H1 (cell line): ENCODE measurements around the gene PCDHA9. TPM values are rescaled to one million over a fixed set of nuclear protein-coding genes. Genes with fewer than 3 reads are reported as not detected.
A peak's percentile ranks its signal among the peaks of the same experiment; 100 is the strongest.

Experiments
- CTCF ChIA-PET: fragments of 300-600 bp; sonication (Branson Sonifier 250); formaldehyde crosslinking; loops from one replicate; lab custom pipeline; 2021; ENCODE audit not compliant: partially characterized antibody; lab: Charles Lee
- POLR2A ChIA-PET: fragments of 300-600 bp; sonication (Branson Sonifier 250); formaldehyde crosslinking; loops from one replicate; lab custom pipeline; 2021; ENCODE audit warnings: inconsistent platforms; ENCODE audit not compliant: partially characterized antibody; lab: Charles Lee
- DNase-seq, 2 experiments: peaks; one replicate each; pipeline versions ENCODE4 v3.0.0 to v3.0.0-alpha.2; 2010 to 2022; ENCODE audit warnings: low spot score in 2 of 2, low read depth in 1 of 2, mixed read lengths in 1 of 2
- FAIRE-seq: peaks from 2 replicates; lab custom pipeline; 2011; peaks lifted over from hg19 to GRCh38; lab: Jason Lieb, UNC
- H2AFZ ChIP-seq: 2 replicates; pipeline ENCODE4 v1.8.1; 2012; ENCODE audit warnings: low read length, inconsistent platforms
- H2AK5ac ChIP-seq: 2 replicates; pipeline ENCODE4 v1.6.1; 2013; ENCODE audit warnings: low read depth, low read length
- H2BK120ac ChIP-seq: replicated peaks from 2 replicates; pipeline ENCODE3; 2013; ENCODE audit warnings: low read depth, low read length, inconsistent platforms
- H2BK12ac ChIP-seq: 2 replicates; pipeline ENCODE4 v1.6.1; 2013; ENCODE audit warnings: low read depth, low read length
- H2BK15ac ChIP-seq: 2 replicates; pipeline ENCODE4 v1.6.1; 2013; ENCODE audit warnings: low read length
- H2BK20ac ChIP-seq: 2 replicates; pipeline ENCODE4 v1.6.1; 2013; ENCODE audit warnings: low read length
- H2BK5ac ChIP-seq: 2 replicates; pipeline ENCODE4 v1.6.1; 2013; ENCODE audit warnings: low read depth, low read length
- H3K14ac ChIP-seq: 2 replicates; pipeline ENCODE4 v1.6.1; 2013; ENCODE audit warnings: inconsistent platforms; ENCODE audit not compliant: insufficient read length
- H3K18ac ChIP-seq: 2 replicates; pipeline ENCODE4 v1.6.1; 2013; ENCODE audit warnings: low read length; ENCODE audit errors: extremely low read depth
- H3K23ac ChIP-seq: 2 replicates; pipeline ENCODE4 v1.6.1; 2013; ENCODE audit warnings: inconsistent platforms; ENCODE audit not compliant: insufficient read length
- H3K23me2 ChIP-seq: 2 replicates; pipeline ENCODE4 v1.6.1; 2013; ENCODE audit warnings: low read depth, low read length
- H3K27ac ChIP-seq: 2 replicates; pipeline ENCODE4 v1.6.1; 2011; ENCODE audit warnings: low read depth, low read length, inconsistent platforms
- H3K27me3 ChIP-seq, 4 experiments: replicated peaks in 1 of 4; 1 replicate in 1 of 4; 2 replicates in 3 of 4; pipeline versions ENCODE4 v1.6.1 to v1.8.1; 2011 to 2013; ENCODE audit warnings: low read length in 3 of 4, mild to moderate bottlenecking in 3 of 4, inconsistent platforms in 2 of 4, mixed read lengths in 2 of 4, moderate library complexity in 1 of 4; ENCODE audit not compliant: control insufficient read depth in 3 of 4, insufficient read depth in 3 of 4; ENCODE audit errors: extremely low read depth in 1 of 4
- H3K36me3 ChIP-seq, 4 experiments: 2 replicates each; pipeline versions ENCODE4 v1.6.1 to v1.8.1; 2011 to 2013; ENCODE audit warnings: mild to moderate bottlenecking in 4 of 4, low read length in 3 of 4, moderate library complexity in 2 of 4, control low read depth in 1 of 4, inconsistent platforms in 1 of 4; ENCODE audit not compliant: insufficient read depth in 4 of 4, control insufficient read depth in 2 of 4
- H3K4ac ChIP-seq: replicated peaks from 2 replicates; pipeline ENCODE3; 2013; ENCODE audit warnings: low read length, low read depth, mixed read lengths, inconsistent platforms; ENCODE audit not compliant: insufficient read length
- H3K4me1 ChIP-seq, 4 experiments: replicated peaks in 1 of 4; 1 replicate in 1 of 4; 2 replicates in 3 of 4; pipeline versions ENCODE4 v1.6.1 to v1.8.1; 2011 to 2013; ENCODE audit warnings: low read length in 3 of 4, inconsistent platforms in 2 of 4, mixed read lengths in 1 of 4; ENCODE audit not compliant: insufficient read depth in 4 of 4, control insufficient read depth in 3 of 4
- H3K4me2 ChIP-seq, 2 experiments: 2 replicates each; pipeline versions ENCODE4 v1.6.1 to v1.8.1; 2011 to 2013; ENCODE audit warnings: low read depth in 2 of 2, low read length in 2 of 2, control low read depth in 1 of 2, inconsistent platforms in 1 of 2, mild to moderate bottlenecking in 1 of 2; ENCODE audit not compliant: insufficient read depth in 1 of 2
- H3K4me3 ChIP-seq, 4 experiments: fragments of 200-600, 300-600 bp in 1 of 4; sonication (generic), shearing (Covaris generic), sonication (Bioruptor Twin) in 1 of 4; 2 replicates each; pipeline versions ENCODE4 v1.5.1 to v1.8.1; 2011 to 2016; ENCODE audit warnings: low read length in 4 of 4, low read depth in 3 of 4, control low read depth in 2 of 4, inconsistent platforms in 2 of 4, mild to moderate bottlenecking in 2 of 4, mixed read lengths in 1 of 4, moderate library complexity in 1 of 4; ENCODE audit not compliant: insufficient read depth in 2 of 4; ENCODE audit errors: extremely low read depth in 1 of 4
- H3K56ac ChIP-seq: replicated peaks from 2 replicates; pipeline ENCODE3; 2013; ENCODE audit warnings: low read depth, mild to moderate bottlenecking, mixed read lengths, low read length, inconsistent platforms; ENCODE audit not compliant: insufficient read length
- H3K79me1 ChIP-seq: 2 replicates; pipeline ENCODE4 v1.6.1; 2013; ENCODE audit warnings: low read depth, low read length, control low read depth
- H3K79me2 ChIP-seq, 2 experiments: 2 replicates each; pipeline versions ENCODE4 v1.6.1 to v1.8.1; 2012 to 2013; ENCODE audit warnings: low read length in 2 of 2, mild to moderate bottlenecking in 2 of 2, inconsistent platforms in 1 of 2; ENCODE audit not compliant: insufficient read depth in 2 of 2, control insufficient read depth in 1 of 2
- H3K9ac ChIP-seq, 4 experiments: replicated peaks in 1 of 4; 1 replicate in 1 of 4; 2 replicates in 3 of 4; pipeline versions ENCODE4 v1.6.1 to v1.8.1; 2011 to 2013; ENCODE audit warnings: low read depth in 3 of 4, low read length in 3 of 4, control low read depth in 2 of 4, mild to moderate bottlenecking in 2 of 4, moderate library complexity in 2 of 4, inconsistent platforms in 1 of 4; ENCODE audit errors: extremely low read depth in 1 of 4
- H3K9me3 ChIP-seq, 2 experiments: 2 replicates each; pipeline versions ENCODE4 v1.6.1 to v1.8.1; 2012 to 2013; ENCODE audit warnings: mild to moderate bottlenecking in 2 of 2, moderate library complexity in 2 of 2, control low read depth in 1 of 2, inconsistent platforms in 1 of 2, low read depth in 1 of 2, low read length in 1 of 2, mixed read lengths in 1 of 2; ENCODE audit not compliant: insufficient read depth in 2 of 2
- H4K20me1 ChIP-seq, 2 experiments: replicated peaks in 1 of 2; 2 replicates each; pipeline versions ENCODE3 to v1.8.1; 2011 to 2013; ENCODE audit warnings: inconsistent platforms in 2 of 2, low read length in 2 of 2, mild to moderate bottlenecking in 1 of 2; ENCODE audit not compliant: insufficient read depth in 2 of 2, control insufficient read depth in 1 of 2
- H4K5ac ChIP-seq: 2 replicates; pipeline ENCODE4 v1.6.1; 2013; ENCODE audit warnings: low read length, low read depth, mixed read lengths, inconsistent platforms; ENCODE audit not compliant: insufficient read length
- H4K8ac ChIP-seq: 2 replicates; pipeline ENCODE4 v1.8.0; 2013; ENCODE audit warnings: mild to moderate bottlenecking, moderate library complexity, low read length, inconsistent platforms; ENCODE audit not compliant: insufficient read depth; ENCODE audit errors: extremely low read depth
- H4K91ac ChIP-seq: replicated peaks from 2 replicates; pipeline ENCODE3; 2013; ENCODE audit warnings: low read length, mixed read lengths, inconsistent platforms; ENCODE audit not compliant: insufficient read length
- ASH2L ChIP-seq: fragments of 200-600, 300-600 bp; sonication (generic); IDR thresholded peaks from one replicate; pipeline ENCODE4 v1.7.1; 2017; ENCODE audit warnings: low read length
- CTBP2 ChIP-seq: IDR thresholded peaks from 2 replicates; pipeline ENCODE4 v1.7.0; 2011; ENCODE audit warnings: borderline replicate concordance, mild to moderate bottlenecking, moderate library complexity, mixed read lengths, low read length; ENCODE audit not compliant: insufficient read depth, insufficient read length
- CTCF ChIP-seq, 3 experiments: IDR thresholded peaks; 1 replicate in 2 of 3; 2 replicates in 1 of 3; pipeline versions ENCODE4 v1.5.1 to v1.6.1; 2011; ENCODE audit warnings: low read length in 3 of 3, mild to moderate bottlenecking in 3 of 3, inconsistent platforms in 2 of 3, low read depth in 1 of 3, moderate library complexity in 1 of 3; ENCODE audit not compliant: insufficient read depth in 1 of 3; ENCODE audit errors: control extremely low read depth in 1 of 3
- EGR1 ChIP-seq: IDR thresholded peaks from 2 replicates; pipeline ENCODE4 v1.6.1; 2011; ENCODE audit warnings: low read depth, low read length, borderline replicate concordance
- SIN3A ChIP-seq, 2 experiments: IDR thresholded peaks in 1 of 2; conservative IDR thresholded peaks in 1 of 2; 2 replicates each; pipeline ENCODE4 v1.6.1; 2011 to 2012; ENCODE audit warnings: low read length in 2 of 2, improper control_type of control experiment in 1 of 2, low read depth in 1 of 2, mild to moderate bottlenecking in 1 of 2
- TEAD4 ChIP-seq: IDR thresholded peaks from 2 replicates; pipeline ENCODE4 v1.6.1; 2012; ENCODE audit warnings: low read depth, low read length, inconsistent platforms, mixed read lengths
- WGBS, 2 experiments: shearing (Covaris generic) in 1 of 2; methylation state at CpG; one replicate each; pipeline versions ENCODE4 v1.1.6 to v1.1.7; 2013 to 2015; ENCODE audit warnings: low lambda C conversion rate in 2 of 2, mixed read lengths in 2 of 2, inconsistent platforms in 1 of 2, low coverage in 1 of 2, missing lambda C conversion rate in 1 of 2; ENCODE audit not compliant: insufficient replicate concordance in 2 of 2, insufficient coverage in 1 of 2, insufficient read length in 1 of 2; ENCODE audit errors: extremely low coverage in 1 of 2, missing lambda C conversion rate in 1 of 2; 5-methylcytosine and 5-hydroxymethylcytosine counted together
- polyA plus RNA-seq, 7 experiments: library from polyadenylated mRNA; depleted of rRNA in 3 of 7; stranded (reverse) in 5 of 7; unstranded in 2 of 7; fragments of >200 nt in 5 of 7; fragments of 200-250 nt in 2 of 7; gene quantifications; 1 replicate in 5 of 7; 2 replicates in 1 of 7; 4 replicates in 1 of 7; pipeline versions ENCODE4 v1.2.1 to v1.2.3, GENCODE V29; 2011 to 2013; ENCODE audit warnings: missing spikeins in 2 of 7, mixed read lengths in 2 of 7
- total RNA-seq: library from RNA; stranded (reverse); fragmentation: NEBNext Ultra II Directional; extraction: Animal tissue kit (Norgen Biotek cat#: 25700); gene quantifications from 2 replicates; pipeline ENCODE4 v1.2.1, GENCODE V29; 2021
- TF ChIP-seq, protein P1 (sequence below): IDR thresholded peaks from 2 replicates; pipeline ENCODE4 v1.6.1; 2011; ENCODE audit warnings: low read depth, mild to moderate bottlenecking, low read length; ENCODE audit not compliant: insufficient read depth

PCDHA9 gene
- total and polyA plus RNA-seq, 2 of the 8 experiments (the other 6 are each of a cell fraction or from before 2014, with no cell fraction given) = 0.12 to 0.28 TPM

DNA sequence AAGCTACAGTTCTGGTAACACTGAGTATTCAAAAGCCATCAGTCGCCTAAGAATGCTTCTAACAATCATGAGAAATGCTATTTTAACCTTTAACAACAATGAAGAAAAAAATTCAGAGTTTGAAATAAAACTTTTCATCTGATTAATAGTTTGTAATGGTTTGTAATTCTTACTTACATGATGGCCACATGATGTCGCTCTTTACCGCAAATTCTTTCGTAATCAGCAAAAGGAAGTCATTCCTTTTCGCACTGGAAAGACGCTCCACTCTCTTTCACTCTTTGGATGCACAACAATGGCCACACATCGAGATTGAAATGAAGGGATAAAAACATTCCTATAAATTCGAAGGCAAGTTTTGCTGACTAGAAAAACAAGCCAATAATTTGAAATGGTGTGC lies 14.2 kb upstream of the PCDHA9 start, which contains the start of gene PCDHA7:
Gene PCDHA7 (plus strand): TSS at position 277 of the 400 bp plus-strand sequence. CDS start 115 bp downstream, at position 392.
- H2BK12ac ChIP-seq = no peak within 1 kb of the TSS
- H3K18ac ChIP-seq = no peak within 1 kb of the TSS; the same call in 1 of the 2 replicates
- no peak within 1 kb of the TSS for H2BK15ac ChIP-seq
- no peak for DNase-seq
- no peak within 1 kb of the TSS for H2BK5ac ChIP-seq
- no peak within 1 kb of the TSS for H4K5ac ChIP-seq
- no peak within 1 kb of the TSS for H2BK120ac ChIP-seq
- H3K4ac ChIP-seq = no peak within 1 kb of the TSS
- peaks cover 0 to 9% (median 0%) of the 10 kb centered on the region in 4 experiments; a peak in 2 of 8 replicates for H3K36me3 ChIP-seq
- TF ChIP-seq CTCF (IDR thresholded peaks at IDR 0.05; ENCODE audit: control extremely low read depth in 1 of 3, insufficient read depth in 1 of 3, low read depth in 1 of 3, low read length in 3 of 3) (peak in 1 of 3 experiments; percentile 11; a peak in 1 of 4 replicates), EGR1 (no peak), ASH2L (no peak), CTBP2 (no peak), TEAD4 (no peak), SIN3A (conservative IDR thresholded peaks at IDR 0.05 in 1 of 2, IDR thresholded peaks at IDR 0.05 in 1 of 2; ENCODE audit: low read depth in 1 of 2, low read length in 2 of 2) (no peak)
- TF ChIP-seq, protein P1, sequence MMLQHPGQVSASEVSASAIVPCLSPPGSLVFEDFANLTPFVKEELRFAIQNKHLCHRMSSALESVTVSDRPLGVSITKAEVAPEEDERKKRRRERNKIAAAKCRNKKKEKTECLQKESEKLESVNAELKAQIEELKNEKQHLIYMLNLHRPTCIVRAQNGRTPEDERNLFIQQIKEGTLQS = no peak
- TF ChIP-seq, all 59 proteins: peak for 1
- ChIA-PET CTCF (interaction anchor here (1.1 to 2.2 kb wide), 7 partner anchors 8 to 217 kb away, joined by 3 to 6 read pairs (median 4); partner anchors contain the start of genes PCDHA11, PCDHA5 and PCDHB1), POLR2A (no interaction called here)
- Histone ChIP-seq H3K23ac (no peak within 1 kb of the TSS), H3K79me2 (no peaks in the 10 kb centered on the region; a peak in 1 of 4 replicates), H3K79me1 (no peaks in the 10 kb centered on the region), H3K9ac (peak within 1 kb of the TSS in 1 of 4 experiments; percentile 63; a peak in 1 of 7 replicates), H2AK5ac (no peak within 1 kb of the TSS), H3K4me3 (peak within 1 kb of the TSS in 1 of 4 experiments; percentile 59; a peak in 2 of 8 replicates), H3K4me2 (peak within 1 kb of the TSS in 1 of 2 experiments; percentile 59; a peak in 1 of 4 replicates), H3K23me2 (no peaks in the 10 kb centered on the region), H3K14ac (no peak within 1 kb of the TSS), H2AFZ (no peak within 1 kb of the TSS), H4K8ac (no peak within 1 kb of the TSS; the same call in 1 of the 2 replicates), H3K56ac (no peak within 1 kb of the TSS), H3K9me3 (peaks cover 0 to 21% of the 10 kb centered on the region in 2 experiments; a peak in 2 of 4 replicates), H3K4me1 (no peaks in the 10 kb centered on the region), H4K91ac (no peak within 1 kb of the TSS), H3K27ac (no peak within 1 kb of the TSS), H2BK20ac (no peak within 1 kb of the TSS), H4K20me1 (no peaks in the 10 kb centered on the region), H3K27me3 (no peaks in the 10 kb centered on the region)
- 84% methylated on average over 8 of the region's 8 CpGs; no CpG with 5 or more reads in 1 of the 2 experiments for WGBS, 2 experiments
- FAIRE-seq = no peak
